ENCODE measurements around the gene ACSS1.

- TF ChIP-seq EZH2phosphoT487 (IDR thresholded peaks at IDR 0.05) (no peak), CTCF (IDR thresholded peaks at IDR 0.05) (no peak)
Measured at GRCh38 chr20:25022680-25023079, 35.3 kb downstream of the ACSS1 start.

All from neural progenitor cell (in vitro differentiated cells).